Fibroblast of villous mesenchyme (primary cell): ENCODE measurements around the gene VASN. TPM values are rescaled to one million over a fixed set of nuclear protein-coding genes. Genes with fewer than 3 reads are reported as not detected.
A peak's percentile ranks its signal among the peaks of the same experiment; 100 is the strongest.

Experiments
- DNase-seq: peaks from one replicate; pipeline ENCODE4 v3.0.0-alpha.2; 2010; ENCODE audit warnings: low read depth
- H3K4me3 ChIP-seq: 2 replicates; pipeline ENCODE4 v1.5.1; 2011; ENCODE audit warnings: low read depth, mild to moderate bottlenecking, low read length
- total RNA-seq: library from RNA; depleted of rRNA; stranded (reverse); fragments of >200 nt; gene quantifications from 2 replicates; pipeline ENCODE4 v1.2.3, GENCODE V29; 2012
- TF ChIP-seq, protein P1 (sequence below): IDR thresholded peaks from 2 replicates; pipeline ENCODE4 v1.5.1; 2012; ENCODE audit warnings: low read depth, mild to moderate bottlenecking, low read length; ENCODE audit not compliant: insufficient read depth

The VASN gene
- total RNA-seq, 1 donor = 133 TPM

DNA sequence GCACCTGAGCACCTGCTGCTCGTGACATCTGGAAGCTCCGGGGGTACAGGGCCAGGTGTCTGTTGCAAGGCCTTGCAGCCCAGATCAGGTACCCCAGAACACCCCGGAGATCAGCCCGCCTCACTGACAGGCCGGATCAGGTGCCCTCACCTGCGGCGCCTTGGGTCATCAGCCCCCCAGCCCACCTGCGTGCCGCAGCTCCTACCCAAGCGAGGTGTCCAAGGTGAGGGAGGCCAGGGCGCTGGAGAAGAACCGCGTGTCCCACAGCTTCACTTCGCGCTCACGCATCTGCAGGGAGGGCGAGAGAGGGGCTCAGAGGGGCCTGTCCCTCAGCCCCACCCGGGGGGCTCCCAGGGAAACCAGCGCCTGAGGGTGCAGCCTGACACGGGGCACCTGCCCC, 16.1 kb downstream of the VASN start:
- no peak for DNase-seq
- TF ChIP-seq, protein P1, sequence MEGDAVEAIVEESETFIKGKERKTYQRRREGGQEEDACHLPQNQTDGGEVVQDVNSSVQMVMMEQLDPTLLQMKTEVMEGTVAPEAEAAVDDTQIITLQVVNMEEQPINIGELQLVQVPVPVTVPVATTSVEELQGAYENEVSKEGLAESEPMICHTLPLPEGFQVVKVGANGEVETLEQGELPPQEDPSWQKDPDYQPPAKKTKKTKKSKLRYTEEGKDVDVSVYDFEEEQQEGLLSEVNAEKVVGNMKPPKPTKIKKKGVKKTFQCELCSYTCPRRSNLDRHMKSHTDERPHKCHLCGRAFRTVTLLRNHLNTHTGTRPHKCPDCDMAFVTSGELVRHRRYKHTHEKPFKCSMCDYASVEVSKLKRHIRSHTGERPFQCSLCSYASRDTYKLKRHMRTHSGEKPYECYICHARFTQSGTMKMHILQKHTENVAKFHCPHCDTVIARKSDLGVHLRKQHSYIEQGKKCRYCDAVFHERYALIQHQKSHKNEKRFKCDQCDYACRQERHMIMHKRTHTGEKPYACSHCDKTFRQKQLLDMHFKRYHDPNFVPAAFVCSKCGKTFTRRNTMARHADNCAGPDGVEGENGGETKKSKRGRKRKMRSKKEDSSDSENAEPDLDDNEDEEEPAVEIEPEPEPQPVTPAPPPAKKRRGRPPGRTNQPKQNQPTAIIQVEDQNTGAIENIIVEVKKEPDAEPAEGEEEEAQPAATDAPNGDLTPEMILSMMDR = no peak
- H3K4me3 ChIP-seq = no peak overlapping the region

GRCh38 chr16:4388271-4389021, 16.8 kb downstream of the VASN start:
- H3K4me3 ChIP-seq = no peak overlapping the region
- no peak for DNase-seq
- TF ChIP-seq, protein P1 = no peak

- TF ChIP-seq, protein P1 = no peak
- no peak for DNase-seq
- H3K4me3 ChIP-seq = no peak overlapping the region
Measured at GRCh38 chr16:4389051-4389955, 17.7 kb downstream of the VASN start.

DNA sequence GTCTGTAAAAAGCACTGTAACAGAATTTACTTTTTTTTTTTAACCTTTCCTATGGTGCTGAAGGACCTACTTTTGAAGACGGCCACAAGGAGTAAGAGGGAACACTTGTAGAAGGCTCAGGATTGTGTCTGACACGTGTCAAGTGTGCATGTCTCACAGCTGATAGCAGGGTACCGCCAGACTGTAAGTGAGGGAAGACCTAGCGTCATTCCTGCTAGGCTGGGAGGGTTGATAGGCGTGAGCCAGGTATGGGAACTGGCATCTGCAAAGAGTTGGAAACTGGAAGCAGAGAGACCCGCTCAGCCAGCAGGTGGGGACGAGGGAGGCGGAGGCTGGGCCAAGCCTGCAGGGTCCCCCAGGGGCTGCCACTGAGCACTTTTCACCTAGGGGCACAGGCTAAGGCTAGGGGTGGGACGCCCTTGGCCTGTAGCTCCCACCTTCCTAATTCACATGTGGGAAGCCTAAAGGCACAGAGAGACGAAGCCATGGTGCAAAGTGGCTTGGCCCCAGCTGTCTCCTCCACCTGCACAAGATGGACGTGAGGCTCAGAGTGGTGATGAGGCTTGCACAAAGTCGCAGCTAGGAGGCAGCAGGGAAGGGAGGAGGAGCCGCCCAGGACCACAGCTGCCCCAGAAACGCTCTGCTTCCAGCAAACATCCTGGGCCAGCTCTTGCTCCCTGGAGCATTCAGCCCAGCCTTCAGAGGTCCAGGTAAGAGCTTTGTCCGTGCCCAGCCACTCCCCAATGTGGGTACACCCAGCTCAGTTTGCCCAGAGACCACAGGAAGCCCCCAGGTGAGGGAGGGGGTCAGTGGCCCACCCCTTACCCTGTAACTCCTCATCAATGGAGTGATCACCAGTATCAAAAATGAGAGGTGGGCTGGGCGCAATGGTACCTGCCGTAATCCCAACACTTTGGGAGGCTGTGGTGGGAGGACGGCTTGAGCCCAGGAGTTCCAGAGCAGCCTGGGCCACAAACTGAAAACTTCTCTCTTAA, 18.9 kb downstream of the VASN start:
- TF ChIP-seq, protein P1 = peak; percentile 14
- H3K4me3 ChIP-seq = no peak overlapping the region
- DNase-seq = no peak

- no peak for DNase-seq
- TF ChIP-seq, protein P1 = no peak
Measured at GRCh38 chr16:4391631-4392381, 20.2 kb downstream of the VASN start.

More at GRCh38 chr16:4391631-4392381, 20.2 kb downstream of the VASN start:
- H3K4me3 ChIP-seq = no peak overlapping the region
